GM18507 (cell line): ENCODE data around the gene GRIA1.
"Not testable (repeated sequence)": the region's sequence is repeated elsewhere in the genome, so short reads cannot be mapped to it uniquely, and the experiment has no call there.

ENCODE experiments used
- DNase-seq: peaks from one replicate; pipeline ENCODE4 v3.0.0; 2011; ENCODE audit warnings: low read depth; ENCODE audit not compliant: insufficient read length; ENCODE audit errors: extremely low spot score
- FAIRE-seq: peaks from 2 replicates; lab custom pipeline; 2011; peaks lifted over from hg19 to GRCh38; lab: Jason Lieb, UNC

GRIA1 gene

DNA sequence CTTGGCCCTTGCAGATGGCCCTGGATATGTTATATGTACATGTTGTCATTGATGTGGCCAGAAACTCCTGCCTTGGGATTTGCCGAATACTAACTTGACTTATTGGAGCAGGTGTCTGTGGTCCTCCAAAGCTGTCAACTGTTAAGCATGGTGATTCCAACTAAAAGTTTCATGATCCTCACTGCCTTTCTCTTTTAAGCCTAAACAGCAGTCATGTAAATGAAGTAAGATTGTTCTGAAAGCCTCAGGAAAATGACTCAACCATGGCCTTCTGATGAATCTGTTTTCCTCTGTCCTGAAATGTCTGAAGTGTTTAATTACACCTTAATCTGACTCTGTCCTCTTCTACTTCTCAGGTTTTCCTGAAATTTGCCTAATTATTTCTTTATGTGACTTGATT, 303.2 kb downstream of the GRIA1 start:
- FAIRE-seq = no peak
- DNase-seq = no peak

DNA sequence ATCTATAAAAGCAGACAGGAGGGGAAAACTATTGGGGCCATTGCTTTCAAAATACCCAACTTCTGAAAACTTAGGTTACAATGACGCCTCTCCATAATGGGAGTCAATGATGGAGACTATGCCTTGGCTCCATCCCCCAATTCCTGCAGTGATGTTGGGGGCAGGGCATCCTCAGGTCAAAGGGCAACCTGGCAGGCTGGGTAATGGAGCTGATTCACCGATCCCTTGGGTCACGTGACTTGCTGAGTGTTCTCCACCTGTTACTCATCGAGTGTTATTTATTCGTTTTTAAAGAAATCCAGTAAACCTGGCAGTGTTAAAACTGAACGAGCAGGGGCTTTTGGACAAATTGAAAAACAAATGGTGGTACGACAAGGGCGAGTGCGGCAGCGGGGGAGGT, 303.9 kb downstream of the GRIA1 start:
- DNase-seq (no peak), FAIRE-seq (no peak)

DNA sequence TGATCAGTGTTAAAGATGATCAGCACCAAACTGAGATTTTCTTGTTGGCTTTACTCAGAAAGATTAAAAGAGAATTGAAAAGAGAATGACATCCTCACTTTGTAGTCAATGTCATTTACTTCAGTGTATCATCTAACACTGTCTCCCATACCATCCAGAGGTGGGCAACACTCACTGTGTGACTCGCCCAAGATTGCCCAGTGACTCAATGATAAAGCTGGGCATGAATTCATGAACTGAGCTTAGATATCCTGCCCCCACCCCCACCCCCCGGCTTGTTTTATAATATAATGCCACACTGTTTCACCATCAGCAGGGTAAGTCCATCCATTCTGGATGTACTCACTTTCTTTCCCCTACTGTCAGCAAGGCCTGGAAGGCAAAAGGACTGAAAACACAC, 306.1 kb downstream of the GRIA1 start:
- DNase-seq (no peak), FAIRE-seq (no peak)

DNA sequence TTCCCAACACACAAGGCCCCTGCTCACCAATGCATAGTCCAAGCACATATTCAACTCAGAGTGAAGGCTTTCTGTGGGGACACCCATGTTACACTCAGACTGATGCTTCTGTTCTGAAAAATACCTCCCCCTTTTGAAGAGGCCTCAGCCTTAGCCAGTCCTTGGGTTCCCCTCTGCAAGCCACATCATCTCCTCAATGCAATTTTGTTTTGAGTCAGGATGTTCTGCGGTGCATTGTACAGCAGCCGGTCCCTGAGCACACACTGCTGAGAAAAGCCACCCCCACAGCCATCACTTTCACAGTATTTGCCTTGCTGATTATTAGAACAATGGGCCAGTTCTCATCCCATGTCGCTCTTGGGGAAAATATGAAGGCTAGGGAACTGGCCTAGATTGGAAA, 307.0 kb downstream of the GRIA1 start:
- DNase-seq = no peak
- FAIRE-seq = no peak

DNA sequence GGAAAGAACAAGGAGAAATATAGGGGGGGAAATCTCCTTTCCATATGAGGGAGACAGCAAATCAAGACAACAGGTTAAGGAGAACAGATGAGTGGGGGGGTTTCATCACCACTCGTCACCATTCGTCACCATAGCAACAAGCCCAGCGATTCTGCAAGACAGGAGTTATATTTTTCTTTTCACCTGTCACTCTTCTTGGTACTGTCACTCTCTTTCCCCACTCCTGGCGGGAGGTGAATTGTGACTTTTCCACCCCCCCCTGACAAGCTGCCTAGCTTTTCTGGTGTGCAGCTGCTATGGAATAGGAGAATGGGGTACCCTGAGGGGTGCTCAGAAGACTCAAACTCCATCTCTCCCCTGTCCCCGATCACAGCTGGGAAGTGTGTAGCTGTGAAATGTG, 308.4 kb downstream of the GRIA1 start:
- DNase-seq = no peak
- no peak for FAIRE-seq

DNA sequence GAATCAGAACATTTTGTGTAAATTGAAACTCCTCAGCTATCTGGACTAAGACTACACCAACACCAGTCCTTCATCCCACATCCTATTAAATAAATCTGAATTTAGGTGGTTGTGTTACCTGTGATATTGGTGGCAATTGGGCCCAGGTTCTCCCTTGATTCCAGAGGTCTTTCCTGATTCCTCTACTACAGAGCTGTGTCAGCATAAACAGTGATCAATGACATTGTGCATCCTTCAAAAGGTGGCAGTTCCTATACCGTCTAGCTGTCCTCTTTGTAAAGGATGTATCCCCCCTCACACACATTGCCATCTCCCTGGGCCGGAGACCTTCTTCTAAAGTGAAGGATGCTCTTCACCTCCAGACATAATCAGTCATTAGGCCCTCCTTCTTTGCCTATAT, 309.0 kb downstream of the GRIA1 start:
- FAIRE-seq = no peak

DNA sequence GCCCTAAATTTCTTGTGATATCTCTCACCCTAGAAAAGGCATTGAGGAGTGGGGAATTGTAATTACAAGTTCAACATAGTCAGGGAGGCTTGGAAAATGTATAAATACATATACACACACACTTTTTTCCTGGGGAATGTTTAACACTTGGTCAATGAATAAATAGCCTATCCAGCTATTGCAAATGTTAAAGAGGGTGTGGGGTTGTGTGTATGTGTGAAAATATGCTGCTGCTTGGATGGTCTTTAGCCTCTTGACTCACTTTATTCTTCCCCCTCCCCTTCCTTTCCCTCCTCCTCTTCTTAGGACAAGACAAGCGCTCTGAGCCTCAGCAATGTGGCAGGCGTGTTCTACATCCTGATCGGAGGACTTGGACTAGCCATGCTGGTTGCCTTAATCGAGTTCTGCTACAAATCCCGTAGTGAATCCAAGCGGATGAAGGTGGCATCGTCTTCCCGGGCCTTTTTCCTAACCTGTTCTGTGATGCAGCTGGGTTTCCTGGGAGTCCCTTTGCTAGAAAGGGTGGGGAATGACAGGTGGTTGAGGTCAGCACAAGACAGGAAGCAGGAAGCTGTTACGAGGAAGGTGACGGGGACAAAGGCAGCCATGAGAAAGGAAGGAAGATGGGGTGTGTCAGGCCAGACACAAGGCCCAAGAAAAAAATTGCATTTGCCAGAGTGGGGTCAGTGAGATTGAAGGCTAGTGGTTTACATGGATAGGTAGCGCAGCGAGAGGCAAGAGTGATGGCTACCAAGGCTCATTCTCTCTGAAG, 311.8 kb downstream of the GRIA1 start:
- FAIRE-seq (no peak), DNase-seq (no peak)

More for the DNA sequence above, 309.0 kb downstream of the GRIA1 start:
- no peak for DNase-seq

DNA sequence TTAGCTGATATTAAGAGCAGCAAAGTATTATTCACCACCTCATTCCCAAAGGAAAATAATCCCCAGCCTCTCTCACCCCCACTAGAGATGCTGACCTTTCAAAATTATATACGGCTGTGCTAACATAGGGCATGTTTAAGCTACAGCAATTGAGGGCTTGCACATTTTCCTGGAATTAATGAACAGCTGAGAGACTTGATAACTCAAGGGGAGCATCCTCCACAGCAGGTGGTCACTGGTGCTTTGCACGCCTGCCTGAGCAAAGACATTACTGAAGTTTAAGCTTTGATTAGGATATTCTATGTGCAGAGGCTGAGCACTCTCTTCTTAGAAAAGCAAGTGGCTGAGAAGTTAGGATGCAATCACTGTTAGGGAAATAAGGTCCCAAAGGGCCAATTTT, 317.3 kb downstream of the GRIA1 start:
- FAIRE-seq (no peak), DNase-seq (no peak)

DNA sequence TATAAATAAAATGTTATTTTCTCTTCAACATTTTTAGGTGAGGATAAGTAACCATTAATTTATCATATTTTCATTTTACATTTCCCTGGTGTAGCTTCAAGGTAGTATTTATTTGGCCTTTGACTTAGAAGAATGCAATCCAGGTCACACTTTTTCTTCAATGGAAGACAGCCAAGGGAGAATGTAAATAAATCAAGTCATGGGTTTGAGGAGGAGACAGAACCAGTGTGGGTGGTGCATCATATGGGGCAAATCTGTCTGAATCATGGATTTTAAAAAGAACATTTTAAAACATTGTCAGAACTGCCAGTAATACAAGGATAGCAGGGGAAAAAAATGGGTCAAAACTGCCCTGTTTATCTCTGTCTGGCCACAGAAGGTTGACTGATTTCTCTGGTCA, 318.7 kb downstream of the GRIA1 start:
- no peak for DNase-seq
- FAIRE-seq = no peak

DNA sequence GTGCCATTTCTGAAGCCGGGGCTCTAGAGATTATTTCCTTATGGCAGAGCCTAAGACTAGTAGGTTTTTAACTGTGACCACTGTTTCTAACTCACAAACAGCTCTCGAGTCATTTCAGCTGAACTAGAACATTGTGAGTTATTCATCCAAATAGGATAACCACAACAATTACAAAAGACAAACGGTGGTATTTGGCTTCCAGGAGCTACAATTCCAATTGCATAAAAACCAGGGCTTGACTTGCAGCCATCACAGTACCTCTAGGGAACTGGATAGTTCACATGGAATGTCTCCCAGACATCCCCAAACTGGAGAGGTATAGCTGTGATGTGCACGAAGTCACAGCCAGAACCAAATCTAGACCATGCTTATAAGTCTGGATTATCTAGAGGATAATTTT, 323.4 kb downstream of the GRIA1 start:
- DNase-seq (no peak), FAIRE-seq (no peak)

DNA sequence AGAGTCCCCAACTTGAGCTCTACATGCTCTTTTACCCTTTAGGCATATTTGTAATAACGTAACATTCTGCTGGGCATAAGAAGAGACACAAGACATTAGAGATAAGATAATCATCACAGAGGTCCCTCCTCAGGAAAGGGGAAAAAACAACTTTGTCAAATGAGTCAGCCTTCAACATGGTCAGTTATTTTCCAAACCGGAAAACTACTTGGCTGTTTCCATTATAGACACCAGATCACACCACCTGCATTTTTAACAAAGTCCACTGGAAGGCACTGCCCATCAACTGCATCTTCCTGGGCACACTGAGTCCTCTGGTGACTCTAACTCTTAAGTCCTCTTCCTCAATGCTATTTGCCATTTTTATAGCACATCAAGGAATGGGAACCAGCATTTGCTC, 326.4 kb downstream of the GRIA1 start:
- no peak for DNase-seq
- FAIRE-seq = no peak

DNA sequence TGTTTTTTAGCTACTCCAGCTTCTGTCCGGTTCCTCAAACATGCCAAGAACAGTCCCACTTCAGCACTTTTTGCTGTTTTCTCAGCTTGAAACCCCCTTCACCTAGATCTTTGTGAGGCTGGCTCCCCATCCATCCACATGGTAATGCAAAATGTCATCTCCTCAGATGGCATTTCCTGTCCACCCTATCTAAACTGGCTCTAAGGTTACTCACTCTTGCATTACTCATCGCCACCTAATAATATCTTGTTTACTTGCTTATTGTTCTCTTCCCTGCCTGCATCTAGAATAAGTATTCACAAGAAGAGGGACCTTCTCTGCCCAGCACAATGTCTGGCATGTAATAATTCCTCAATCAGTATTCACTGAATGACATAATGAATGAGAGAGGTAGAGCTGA, 328.2 kb downstream of the GRIA1 start:
- FAIRE-seq = no peak

DNA sequence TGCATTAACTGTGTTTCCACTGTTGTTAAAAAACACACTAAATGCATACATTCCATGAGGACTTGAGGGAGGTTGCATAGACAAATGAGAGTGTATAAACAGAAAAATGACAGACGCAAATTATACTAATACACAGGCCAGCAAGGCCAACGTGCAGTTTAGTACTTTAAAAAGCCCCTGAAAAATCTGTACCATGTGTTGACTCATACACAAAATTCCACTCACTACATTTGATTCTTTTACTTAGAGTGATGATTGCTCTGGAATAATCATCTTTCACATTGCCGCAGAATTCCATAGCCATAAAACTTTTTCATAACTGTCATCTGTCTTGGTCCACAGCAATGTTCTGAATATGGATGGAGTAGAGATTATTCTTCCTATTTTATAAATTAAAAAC, 332.6 kb downstream of the GRIA1 start:
- FAIRE-seq = no peak

More for the DNA sequence above, 328.2 kb downstream of the GRIA1 start:
- no peak for DNase-seq

DNA sequence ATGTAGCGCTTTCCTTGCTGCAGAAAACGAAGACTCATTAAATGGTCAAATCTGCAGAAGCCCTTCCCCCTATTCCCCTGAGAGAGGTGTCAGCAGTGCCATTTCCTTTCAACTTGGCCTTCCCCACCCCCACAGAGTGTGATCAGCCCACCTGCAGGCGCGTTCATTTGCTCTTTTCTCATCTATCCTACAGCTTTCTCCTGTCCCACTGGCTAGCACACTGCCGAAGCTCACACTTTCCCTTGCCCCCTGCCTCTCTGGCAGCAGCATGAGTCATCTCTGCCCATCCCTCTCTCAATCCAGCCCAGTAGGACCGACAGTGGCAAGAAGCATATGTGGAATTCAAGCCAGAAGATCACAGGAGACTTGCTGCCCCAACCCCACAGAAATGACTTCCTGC, 334.4 kb downstream of the GRIA1 start:
- FAIRE-seq (no peak), DNase-seq (no peak)

More for the DNA sequence above, 332.6 kb downstream of the GRIA1 start:
- DNase-seq = no peak

DNA sequence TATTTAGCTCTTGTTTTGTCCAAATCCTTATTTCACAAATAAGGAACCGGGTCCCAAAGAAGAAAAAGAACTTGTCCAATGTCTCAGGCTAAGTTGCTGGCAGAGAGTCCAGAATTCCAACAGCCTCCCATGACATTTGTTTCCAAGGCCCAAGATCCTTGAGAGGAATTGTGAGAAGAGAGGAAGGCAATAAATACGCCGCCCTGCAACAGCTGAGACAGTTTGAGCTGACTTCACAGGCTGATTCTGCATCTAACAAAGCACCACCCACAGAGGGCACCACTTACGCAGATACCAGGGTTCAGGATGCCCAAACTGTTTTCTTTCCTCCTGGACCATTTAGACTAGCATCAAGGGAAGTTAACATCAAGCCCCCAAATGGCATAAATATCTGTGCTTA, 336.9 kb downstream of the GRIA1 start:
- DNase-seq (no peak), FAIRE-seq (no peak)

DNA sequence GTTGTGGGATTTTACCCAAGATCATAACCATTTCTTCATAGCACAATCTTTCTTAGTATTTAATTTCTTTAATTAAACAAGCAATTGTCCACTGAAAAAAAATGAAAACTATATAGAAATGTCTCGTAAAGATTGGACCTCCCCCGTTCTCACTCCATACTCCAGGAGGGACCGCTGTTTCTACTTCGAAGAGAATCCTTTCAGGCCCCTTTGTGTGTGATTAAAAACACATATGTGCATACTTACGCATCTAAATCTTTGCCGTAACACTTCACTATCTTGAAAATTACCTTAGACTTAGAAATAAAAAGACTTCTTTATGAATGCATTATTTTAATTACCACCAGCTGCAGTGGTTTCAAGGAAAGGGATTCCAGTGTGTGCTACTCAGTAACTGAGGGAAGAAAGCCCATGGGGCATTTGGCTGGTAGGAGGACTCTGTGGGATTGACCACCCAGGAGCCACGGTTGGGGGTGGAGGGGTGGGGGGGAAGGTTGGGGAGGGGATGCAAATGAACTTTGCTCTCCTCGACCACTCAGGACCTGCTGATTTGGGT, 339.1 kb downstream of the GRIA1 start:
- no peak for FAIRE-seq
- no peak for DNase-seq

DNA sequence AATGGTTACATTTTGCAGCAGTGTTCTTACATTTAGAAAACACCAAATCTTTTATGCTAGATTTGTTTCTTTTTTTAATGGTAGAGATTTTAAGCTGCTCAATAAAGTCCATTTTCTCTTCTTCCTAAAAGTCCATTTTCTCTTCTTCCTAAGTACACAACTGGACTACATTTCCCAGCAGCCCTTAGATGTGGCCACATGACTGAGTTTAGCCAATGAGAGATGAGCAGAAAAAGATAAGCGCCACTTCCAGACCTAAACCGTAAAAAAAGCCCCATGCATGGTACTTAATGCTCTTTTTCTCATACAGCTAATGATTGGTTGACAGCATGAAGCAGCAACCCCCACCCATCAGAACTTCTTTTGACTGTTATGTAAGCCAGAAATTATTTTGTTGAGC, 341.5 kb downstream of the GRIA1 start:
- FAIRE-seq = peak; percentile 70

DNA sequence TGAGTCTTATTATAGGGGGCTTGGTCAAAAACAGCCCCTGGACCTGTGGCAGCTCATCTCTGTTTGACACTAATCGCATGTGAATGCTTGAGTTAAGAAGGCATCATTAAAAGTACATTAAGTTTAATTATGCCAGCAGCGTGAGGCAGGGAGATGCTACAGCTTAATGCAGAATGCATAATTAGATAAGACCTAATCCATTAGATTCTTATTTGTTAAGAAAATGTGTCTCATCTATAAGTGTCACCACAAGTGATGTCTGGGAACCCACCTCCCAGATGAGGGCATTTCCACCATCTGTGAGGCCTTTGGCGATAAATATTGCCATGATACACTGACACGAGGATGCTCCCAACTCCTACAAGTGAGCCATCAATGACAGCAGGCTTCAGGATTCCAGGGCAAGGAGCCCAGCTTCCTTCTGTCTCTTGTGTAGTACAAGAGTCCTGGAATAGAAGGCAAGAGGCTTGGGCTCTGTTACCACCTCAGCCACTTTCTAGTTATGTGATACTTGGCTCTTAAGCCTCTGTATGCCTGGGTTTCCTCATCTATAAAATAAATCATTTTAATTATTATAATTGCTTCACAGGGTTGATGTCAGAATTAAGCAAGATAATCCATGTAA, 345.5 kb downstream of the GRIA1 start:
- DNase-seq (no peak), FAIRE-seq (no peak)

More for the DNA sequence above, 341.5 kb downstream of the GRIA1 start:
- DNase-seq = peak; percentile 8

DNA sequence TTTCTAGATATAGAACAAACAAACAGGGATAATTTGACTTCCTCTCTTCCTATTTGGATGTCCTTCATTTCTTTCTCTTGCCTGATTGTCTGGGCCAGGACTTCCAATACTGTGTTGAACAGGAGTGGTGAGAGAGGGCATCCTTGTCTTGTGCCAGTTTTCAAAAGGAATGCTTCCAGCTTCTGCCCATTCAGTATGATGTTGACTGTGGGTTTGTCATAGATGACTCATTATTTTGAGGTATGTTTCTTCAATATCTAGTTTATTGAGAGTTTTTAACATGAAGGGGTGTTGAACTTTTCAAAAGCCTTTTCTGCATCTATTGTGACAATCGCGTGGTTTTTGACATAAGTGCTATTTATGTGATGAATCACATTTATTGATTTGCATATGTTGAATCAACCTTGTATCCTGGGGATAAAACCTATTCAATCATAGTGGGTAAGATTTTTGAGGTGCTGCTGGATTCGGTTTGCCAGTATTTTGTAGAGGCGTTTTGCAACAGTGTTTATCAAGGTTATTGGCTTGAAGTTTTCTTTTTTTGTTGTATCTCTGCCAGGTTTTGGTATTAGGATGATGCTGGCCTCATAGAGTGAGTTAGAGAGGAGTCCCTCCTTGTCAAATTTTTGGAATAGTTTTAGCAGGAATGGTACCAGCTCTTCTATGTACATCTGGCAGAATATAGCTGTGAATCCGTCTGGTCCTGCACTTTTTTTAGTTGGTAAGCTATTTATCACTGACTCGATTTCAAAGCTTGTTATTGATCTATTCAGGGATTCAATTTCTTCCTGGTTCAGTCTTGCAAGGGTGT, 359.0 kb downstream of the GRIA1 start:
- not testable (repeated sequence) for FAIRE-seq, DNase-seq

DNA sequence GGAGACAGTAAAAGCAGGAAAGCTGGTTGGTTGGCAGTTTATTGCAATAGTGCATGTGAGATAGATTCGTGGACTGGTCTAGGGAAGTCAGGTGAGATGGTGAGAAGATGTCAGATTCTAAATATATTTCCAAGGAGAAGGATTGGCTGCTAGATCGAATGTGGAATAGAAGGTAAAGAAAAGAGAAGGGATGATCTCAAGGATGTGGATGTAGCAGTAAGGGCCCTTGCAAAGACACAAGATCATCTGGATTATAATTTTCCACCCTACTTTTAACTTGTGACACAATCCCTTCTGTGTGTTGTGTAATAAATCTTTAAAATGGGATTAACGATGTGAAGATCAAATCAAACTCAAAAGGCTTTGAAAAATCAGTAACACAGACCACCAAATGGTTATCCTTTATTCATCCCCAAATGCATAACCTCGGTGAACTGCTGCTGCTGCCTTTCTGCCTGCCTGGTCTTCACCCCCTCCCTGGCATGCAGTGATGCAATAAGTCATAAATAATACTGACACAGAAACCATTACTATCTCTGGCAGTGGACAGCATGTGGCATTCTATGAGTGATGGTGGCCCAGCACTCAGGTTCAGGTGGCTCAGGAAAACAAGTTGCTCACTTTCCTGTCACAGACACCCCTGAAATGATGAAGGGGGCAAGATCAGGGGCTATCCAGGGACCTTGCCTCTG, 369.9 kb downstream of the GRIA1 start:
- FAIRE-seq = no peak

More for the DNA sequence above, 369.9 kb downstream of the GRIA1 start:
- DNase-seq = no peak
